ENCODE results near the gene GCAT. TPM values are rescaled to one million over a fixed set of nuclear protein-coding genes. Genes with fewer than 3 reads are reported as not detected.
A peak's percentile ranks its signal among the peaks of the same experiment; 100 is the strongest.

Gene GCAT
- total and polyA plus RNA-seq, 2 of the 4 experiments (the other 2 are of a cell fraction) = 20.6 to 32.3 TPM

DNA sequence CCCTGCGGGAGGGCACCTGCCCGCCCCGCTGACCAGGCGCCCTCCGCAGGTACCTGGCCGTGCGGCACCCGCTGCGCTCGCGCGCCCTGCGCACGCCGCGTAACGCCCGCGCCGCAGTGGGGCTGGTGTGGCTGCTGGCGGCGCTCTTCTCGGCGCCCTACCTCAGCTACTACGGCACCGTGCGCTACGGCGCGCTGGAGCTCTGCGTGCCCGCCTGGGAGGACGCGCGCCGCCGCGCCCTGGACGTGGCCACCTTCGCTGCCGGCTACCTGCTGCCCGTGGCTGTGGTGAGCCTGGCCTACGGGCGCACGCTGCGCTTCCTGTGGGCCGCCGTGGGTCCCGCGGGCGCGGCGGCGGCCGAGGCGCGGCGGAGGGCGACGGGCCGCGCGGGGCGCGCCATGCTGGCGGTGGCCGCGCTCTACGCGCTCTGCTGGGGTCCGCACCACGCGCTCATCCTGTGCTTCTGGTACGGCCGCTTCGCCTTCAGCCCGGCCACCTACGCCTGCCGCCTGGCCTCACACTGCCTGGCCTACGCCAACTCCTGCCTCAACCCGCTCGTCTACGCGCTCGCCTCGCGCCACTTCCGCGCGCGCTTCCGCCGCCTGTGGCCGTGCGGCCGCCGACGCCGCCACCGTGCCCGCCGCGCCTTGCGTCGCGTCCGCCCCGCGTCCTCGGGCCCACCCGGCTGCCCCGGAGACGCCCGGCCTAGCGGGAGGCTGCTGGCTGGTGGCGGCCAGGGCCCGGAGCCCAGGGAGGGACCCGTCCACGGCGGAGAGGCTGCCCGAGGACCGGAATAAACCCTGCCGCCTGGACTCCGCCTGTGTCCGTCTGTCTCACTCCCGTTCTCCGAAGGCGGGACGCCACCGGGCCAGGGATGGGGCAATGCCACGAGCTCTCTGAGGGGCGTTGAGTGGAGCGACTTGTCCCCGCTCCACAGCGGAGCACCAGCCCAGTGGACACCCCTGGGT is 17.2 kb downstream of the GCAT start:
- POLR2A ChIA-PET (ENCODE audit: unreplicated experiment) = no interaction called here
- H3K4me2 ChIP-seq (ENCODE audit: low read depth, low read length) = peak overlapping the region; percentile 62
- CTCF ChIA-PET = interaction anchor here (0.7 kb wide), 1 partner anchor 28 kb away, joined by 3 read pairs; no protein-coding TSS in a partner anchor

More for the DNA sequence above, 17.2 kb downstream of the GCAT start:
- H4K5ac ChIP-seq (ENCODE audit: low read depth, low read length) = no peak overlapping the region
- H3K56ac ChIP-seq (ENCODE audit: extremely low read depth, insufficient read depth, low read length) = no peak overlapping the region
- ATAC-seq (ENCODE audit: low read depth) = peak; percentile 61
- no peak overlapping the region for H3K27ac ChIP-seq (ENCODE audit: insufficient read depth, low read length)
- no peaks in the 10 kb centered on the region for H3K79me1 ChIP-seq (ENCODE audit: low read depth in 1 of 2, low read length in 2 of 2)
- H3K36me3 ChIP-seq (ENCODE audit: control insufficient read depth, insufficient read depth, low read length) = peaks cover 2% of the 10 kb centered on the region
- H2AFZ ChIP-seq (replicated peaks; ENCODE audit: low read length, poor library complexity) = peak overlapping the region; percentile 87
- H3K4me1 ChIP-seq (ENCODE audit: control insufficient read depth, insufficient read depth, low read length) = no peaks in the 10 kb centered on the region
- dilution Hi-C loops (cut with HindIII; ENCODE audit: low sequenced_read_pairs, unreplicated experiment) = no loop called here
- no peak overlapping the region for H3K14ac ChIP-seq (replicated peaks; ENCODE audit: low read depth, low read length)
- no peak overlapping the region for H2BK5ac ChIP-seq (ENCODE audit: low read depth, low read length, poor library complexity, severe bottlenecking)
- H3K9me1 ChIP-seq (ENCODE audit: insufficient read depth, low read length) = no peaks in the 10 kb centered on the region
- no peak overlapping the region for H2BK15ac ChIP-seq (ENCODE audit: low read depth, low read length)
- H2AK9ac ChIP-seq (replicated peaks; ENCODE audit: low read depth, low read length, poor library complexity) = peak overlapping the region; percentile 42
- in situ Hi-C loops (cut with MboI; ENCODE audit: low sequenced_read_pairs) = no loop called here
- intact Hi-C loops (cut with micrococcal nuclease) = no loop called here
- peaks cover 27% of the 10 kb centered on the region for H3K27me3 ChIP-seq (ENCODE audit: control insufficient read depth, insufficient read depth, low read length)
- no peaks in the 10 kb centered on the region for H3K9me3 ChIP-seq (ENCODE audit: control insufficient read depth, insufficient read depth, low read length)
- no peak overlapping the region for H2AK5ac ChIP-seq (ENCODE audit: low read depth, low read length)
- peak overlapping the region; percentile 47 for H3K4me3 ChIP-seq (ENCODE audit: insufficient read depth, low read depth, low read length)
- no peak overlapping the region; the same call in 1 of the 2 replicates for H3K9ac ChIP-seq (ENCODE audit: low read depth, low read length)
- H4K8ac ChIP-seq (ENCODE audit: low read depth in 2 of 2, low read length in 2 of 2) = no peak overlapping the region
- 17% methylated on average over 55 of the region's 135 CpGs; no CpG with 5 or more reads in 1 of the 2 experiments for WGBS, 2 experiments (ENCODE audit: extremely low coverage in 2 of 2, insufficient read length in 1 of 2)
- H2BK20ac ChIP-seq (ENCODE audit: low read depth, low read length) = no peak overlapping the region
- TF ChIP-seq MAFK (IDR thresholded peaks at IDR 0.05; ENCODE audit: low read depth, low read length) (no peak), BHLHE40 (IDR thresholded peaks at IDR 0.05; ENCODE audit: low read depth, low read length) (no peak), ELK1 (IDR thresholded peaks at IDR 0.05; ENCODE audit: borderline replicate concordance, low read depth, low read length) (no peak), SMC3 (IDR thresholded peaks at IDR 0.05; ENCODE audit: low read depth, low read length) (no peak), POLR2A (IDR thresholded peaks at IDR 0.05; ENCODE audit: low read depth, low read length) (no peak), FOS (IDR thresholded peaks at IDR 0.05; ENCODE audit: low read depth, low read length) (no peak), RAD21 (IDR thresholded peaks at IDR 0.05; ENCODE audit: low read length) (no peak), NFE2L2 (IDR thresholded peaks at IDR 0.05; ENCODE audit: low read depth, low read length) (no peak), MXI1 (IDR thresholded peaks at IDR 0.05; ENCODE audit: borderline replicate concordance, low read depth, low read length) (no peak), RFX5 (IDR thresholded peaks at IDR 0.05; ENCODE audit: low read depth, low read length) (no peak)
- TF ChIP-seq, protein P1, sequence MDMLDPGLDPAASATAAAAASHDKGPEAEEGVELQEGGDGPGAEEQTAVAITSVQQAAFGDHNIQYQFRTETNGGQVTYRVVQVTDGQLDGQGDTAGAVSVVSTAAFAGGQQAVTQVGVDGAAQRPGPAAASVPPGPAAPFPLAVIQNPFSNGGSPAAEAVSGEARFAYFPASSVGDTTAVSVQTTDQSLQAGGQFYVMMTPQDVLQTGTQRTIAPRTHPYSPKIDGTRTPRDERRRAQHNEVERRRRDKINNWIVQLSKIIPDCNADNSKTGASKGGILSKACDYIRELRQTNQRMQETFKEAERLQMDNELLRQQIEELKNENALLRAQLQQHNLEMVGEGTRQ (IDR thresholded peaks at IDR 0.05; ENCODE audit: low read depth, low read length) = no peak
- H4K20me1 ChIP-seq (ENCODE audit: insufficient read depth, low read length) = no peaks in the 10 kb centered on the region
- H4K91ac ChIP-seq (ENCODE audit: insufficient read depth, low read depth, low read length) = no peak overlapping the region
- no TSS peak for BruUV-seq (replicated peaks)
- H3K4ac ChIP-seq (ENCODE audit: low read depth, low read length) = no peak overlapping the region
- H2BK120ac ChIP-seq (ENCODE audit: low read depth, low read length) = no peak overlapping the region
- DNase-seq = no peak
- no peak overlapping the region for H3K18ac ChIP-seq (ENCODE audit: low read depth, low read length)
- H3K23ac ChIP-seq (ENCODE audit: low read depth, low read length) = no peak overlapping the region

Data from IMR-90 (cell line).